HepG2 (cell line): Measurements from ENCODE around the gene TXNRD1. TPM values are rescaled to one million over a fixed set of nuclear protein-coding genes. Genes with fewer than 3 reads are reported as not detected.
A peak's percentile ranks its signal among the peaks of the same experiment; 100 is the strongest.
"Not testable (repeated sequence)": the region's sequence is repeated elsewhere in the genome, so short reads cannot be mapped to it uniquely, and the experiment has no call there.

Experiments used
- ATAC-seq: fragments of 200-7000 bp; cut with Tn5 transposase; 3 replicates; pipeline ENCODE4 v1.9.1; 2020; ENCODE audit warnings: mild to moderate bottlenecking, moderate library complexity
- BruUV-seq: library from RNA; stranded (reverse); fragments of 400-500 nt; replicated peaks from 2 replicates; lab custom pipeline; 2021; lab: Mats Ljungman, UMichigan
- CTCF ChIA-PET: fragments of 300-600 bp; formaldehyde crosslinking; extraction: SDS; loops from one replicate; lab custom pipeline; 2021; ENCODE audit warnings: low total read pairs, inconsistent platforms, low intra/inter-chr PET ratio; lab: Yijun Ruan, JAX
- POLR2A ChIA-PET: fragments of 350-600 bp; sonication (Branson Sonifier 250); formaldehyde crosslinking; loops from one replicate; lab custom pipeline; 2020; ENCODE audit warnings: antibody characterized with exemption, inconsistent platforms; lab: Yijun Ruan, JAX
- DNase-seq: peaks from one replicate; pipeline ENCODE4 v3.0.0-alpha.2; 2015; ENCODE audit warnings: low spot score
- FAIRE-seq: peaks from 3 replicates; lab custom pipeline; 2011; peaks lifted over from hg19 to GRCh38; lab: Jason Lieb, UNC
- H2AFZ ChIP-seq: one replicate; pipeline ENCODE4 v1.6.1; 2011; ENCODE audit warnings: low read length, inconsistent platforms
- H3K27ac ChIP-seq: fragments of 300-600 bp; 3 replicates; pipeline ENCODE4 v1.8.0; 2011; ENCODE audit warnings: mixed run types, mild to moderate bottlenecking, mixed read lengths, low read length, inconsistent platforms; ENCODE audit not compliant: insufficient read depth; ENCODE audit errors: extremely low read length
- H3K27me3 ChIP-seq, 2 experiments: fragments of 200-600 bp in 1 of 2; 2 replicates in 1 of 2; 3 replicates in 1 of 2; pipeline versions ENCODE4 v1.6.0 to v1.8.0; 2011; ENCODE audit warnings: low read length in 2 of 2, mild to moderate bottlenecking in 2 of 2, moderate library complexity in 2 of 2, inconsistent platforms in 1 of 2; ENCODE audit not compliant: insufficient read depth in 2 of 2, control insufficient read depth in 1 of 2
- H3K36me3 ChIP-seq, 2 experiments: fragments of 200-600 bp in 1 of 2; replicated peaks in 1 of 2; 2 replicates in 1 of 2; 3 replicates in 1 of 2; pipeline versions ENCODE4 v1.5.1 to v1.8.0; 2011; ENCODE audit warnings: low read length in 2 of 2, inconsistent platforms in 1 of 2; ENCODE audit not compliant: insufficient read depth in 2 of 2, control insufficient read depth in 1 of 2
- H3K4me1 ChIP-seq: 2 replicates; pipeline ENCODE4 v1.5.1; 2012; ENCODE audit warnings: low read length, inconsistent platforms; ENCODE audit not compliant: insufficient read depth
- H3K4me2 ChIP-seq: 2 replicates; pipeline ENCODE4 v1.6.0; 2011; ENCODE audit warnings: low read depth, low read length, inconsistent platforms
- H3K4me3 ChIP-seq, 3 experiments: fragments of 200-600 bp in 1 of 3; sonication (generic), shearing (Covaris generic) in 1 of 3; replicated peaks in 1 of 3; 2 replicates each; pipeline ENCODE4 v1.5.1; 2011 to 2016; ENCODE audit warnings: low read length in 3 of 3, inconsistent platforms in 2 of 3, low read depth in 2 of 3, mild to moderate bottlenecking in 2 of 3, control low read depth in 1 of 3, mixed read lengths in 1 of 3; ENCODE audit not compliant: insufficient read depth in 1 of 3
- H3K79me2 ChIP-seq: one replicate; pipeline ENCODE4 v1.6.1; 2011; ENCODE audit warnings: low read length, inconsistent platforms; ENCODE audit not compliant: insufficient read depth
- H3K9ac ChIP-seq: 2 replicates; pipeline ENCODE4 v1.6.0; 2011; ENCODE audit warnings: mild to moderate bottlenecking, low read depth, low read length, inconsistent platforms; ENCODE audit not compliant: insufficient read depth
- H3K9me3 ChIP-seq: 2 replicates; pipeline ENCODE4 v1.5.1; 2012; ENCODE audit warnings: mild to moderate bottlenecking, low read length
- H4K20me1 ChIP-seq: 2 replicates; pipeline ENCODE4 v1.6.0; 2011; ENCODE audit warnings: inconsistent platforms, mild to moderate bottlenecking, low read length, moderate library complexity; ENCODE audit not compliant: insufficient read depth
- ATF7-NPFF ChIP-seq: sonication (generic); formaldehyde crosslinking; IDR thresholded peaks from 2 replicates; pipeline ENCODE4 v1.8.1; 2023; ENCODE audit warnings: mild to moderate bottlenecking, low read depth, missing genetic modification reagents, moderate library complexity
- EEA1 ChIP-seq: sonication (generic); formaldehyde crosslinking; IDR thresholded peaks from 2 replicates; pipeline ENCODE4 v1.5.1; 2020; ENCODE audit warnings: mild to moderate bottlenecking, missing genetic modification reagents, borderline replicate concordance
- HOXD1 ChIP-seq: sonication (generic); formaldehyde crosslinking; IDR thresholded peaks from 2 replicates; pipeline ENCODE4 v1.5.0; 2020; ENCODE audit warnings: missing genetic modification reagents
- NFKBIZ ChIP-seq: IDR thresholded peaks from 2 replicates; pipeline ENCODE4 v1.6.1; 2018; ENCODE audit warnings: missing genetic modification reagents, missing compliant biosample characterization
- PHF5A ChIP-seq: IDR thresholded peaks from one replicate; pipeline ENCODE4 v1.6.1; 2018; ENCODE audit warnings: low read depth, missing genetic modification reagents; ENCODE audit not compliant: unreplicated experiment
- SATB2 ChIP-seq: sonication (generic); formaldehyde crosslinking; IDR thresholded peaks from 2 replicates; pipeline ENCODE4 v1.5.0; 2020; ENCODE audit warnings: missing genetic modification reagents
- SIN3B ChIP-seq: fragments of 150-350 bp; IDR thresholded peaks from 2 replicates; pipeline ENCODE4 v1.6.1; 2014; ENCODE audit warnings: low read length
- XBP1 ChIP-seq: sonication (generic); formaldehyde crosslinking; IDR thresholded peaks from 2 replicates; pipeline ENCODE4 v1.5.0; 2020; ENCODE audit warnings: missing genetic modification reagents
- ZNF230 ChIP-seq: sonication (generic); formaldehyde crosslinking; IDR thresholded peaks from 2 replicates; pipeline ENCODE4 v1.4.0; 2020; ENCODE audit warnings: mild to moderate bottlenecking, missing genetic modification reagents
- ZNF317 ChIP-seq: sonication (generic); formaldehyde crosslinking; IDR thresholded peaks from 2 replicates; pipeline ENCODE4 v1.5.0; 2020; ENCODE audit warnings: mild to moderate bottlenecking, missing genetic modification reagents
- ZNF335 ChIP-seq: sonication (generic); formaldehyde crosslinking; IDR thresholded peaks from 2 replicates; pipeline ENCODE4 v1.4.0; 2020; ENCODE audit warnings: missing genetic modification reagents
- ZNF629 ChIP-seq: sonication (generic); formaldehyde crosslinking; conservative IDR thresholded peaks from 2 replicates; pipeline ENCODE4 v1.5.0; 2020; ENCODE audit warnings: missing genetic modification reagents
- ZNF672 ChIP-seq: sonication (generic); formaldehyde crosslinking; IDR thresholded peaks from 2 replicates; pipeline ENCODE4 v1.8.1; 2022; ENCODE audit warnings: missing genetic modification reagents
- WGBS: methylation state at CpG from one replicate; pipeline ENCODE4 v1.1.6; 2017; ENCODE audit warnings: low lambda C conversion rate; 5-methylcytosine and 5-hydroxymethylcytosine counted together
- in situ Hi-C: cut with HindIII; loops from 2 replicates; pipeline ENCODE4 v1.10.0; 2017; ENCODE audit warnings: low pct_unique_long_range_greater_than_20kb; ENCODE audit not compliant: extremely low pct_ligation_motif_present
- intact Hi-C: fragments of 100-400 bp; cut with micrococcal nuclease; formaldehyde crosslinking; loops from one replicate; pipeline ENCODE4 v1.10.0; 2022; ENCODE audit not compliant: unreplicated experiment
- polyA plus RNA-seq, 8 experiments: library from polyadenylated mRNA; depleted of rRNA in 3 of 8; stranded (reverse) in 7 of 8; unstranded in 1 of 8; fragments of >200 nt; fragmentation: Illumina TruSeq in 4 of 8; extraction: Trizol in 4 of 8; gene quantifications; 2 replicates each; pipeline versions ENCODE4 v1.2.1 to v1.2.3, GENCODE V29; 2011 to 2016; ENCODE audit warnings: low read depth in 4 of 8, missing spikeins in 1 of 8, mixed read lengths in 1 of 8; ENCODE audit not compliant: insufficient read depth in 1 of 8
- total RNA-seq, 5 experiments: library from RNA; depleted of rRNA; stranded (reverse); fragments of >200 nt; fragmentation: Illumina TruSeq; extraction: Trizol; gene quantifications; 2 replicates each; pipeline ENCODE4 v1.2.3, GENCODE V29; 2016; ENCODE audit warnings: low read depth in 1 of 5

The TXNRD1 gene
- total and polyA plus RNA-seq, 2 of the 13 experiments (the other 11 are each of a cell fraction or from before 2014, with no cell fraction given): 54.0 to 190 TPM

DNA sequence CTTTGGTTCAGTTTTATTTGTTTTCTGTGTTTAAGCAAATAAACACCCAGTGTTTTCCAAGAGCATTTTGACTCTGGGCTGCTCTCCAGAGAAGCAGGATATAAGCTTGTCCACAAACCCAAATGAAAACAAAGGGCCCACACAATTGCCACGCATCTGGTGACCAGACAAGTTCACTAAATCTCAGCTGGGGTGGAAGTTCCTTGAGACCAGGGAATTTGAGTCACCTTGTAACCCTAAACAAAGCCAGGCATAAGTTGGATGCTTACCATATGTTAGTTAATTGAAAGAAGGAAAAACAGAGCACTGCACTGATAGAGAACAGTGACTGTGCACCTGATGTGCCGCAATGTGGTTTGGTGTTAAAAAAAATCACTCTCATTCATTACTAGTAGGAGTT, 1.6 kb upstream of the TXNRD1 start:
- ChIA-PET POLR2A (no interaction called here), CTCF (no interaction called here)
- Histone ChIP-seq H3K4me1 (peaks cover 1% of the 10 kb centered on the region), H3K9me3 (no peaks in the 10 kb centered on the region), H3K4me3 (no peak overlapping the region), H4K20me1 (no peaks in the 10 kb centered on the region), H3K9ac (no peak overlapping the region), H3K36me3 (no peaks in the 10 kb centered on the region), H3K27me3 (no peaks in the 10 kb centered on the region), H2AFZ (no peak overlapping the region), H3K27ac (no peak overlapping the region), H3K79me2 (no peaks in the 10 kb centered on the region), H3K4me2 (peak overlapping the region; percentile 27; the same call in 1 of the 2 replicates)
- TF ChIP-seq ZNF230 (CRISPR knock-in tag) (no peak), ZNF317 (CRISPR knock-in tag) (no peak), ATF7-NPFF (CRISPR knock-in tag) (no peak), ZNF672 (CRISPR knock-in tag) (no peak), PHF5A (CRISPR knock-in tag) (no peak), EEA1 (CRISPR knock-in tag) (no peak)
- intact Hi-C loops: no loop called here
- WGBS: 38% methylated on average over 2 of the region's 2 CpGs
- no peak for FAIRE-seq
- BruUV-seq: no TSS peak
- no peak for ATAC-seq
- DNase-seq: no peak
- in situ Hi-C loops: loop anchor here (10.0 kb wide), 1 partner anchor 71 kb away; no protein-coding TSS in a partner anchor

DNA sequence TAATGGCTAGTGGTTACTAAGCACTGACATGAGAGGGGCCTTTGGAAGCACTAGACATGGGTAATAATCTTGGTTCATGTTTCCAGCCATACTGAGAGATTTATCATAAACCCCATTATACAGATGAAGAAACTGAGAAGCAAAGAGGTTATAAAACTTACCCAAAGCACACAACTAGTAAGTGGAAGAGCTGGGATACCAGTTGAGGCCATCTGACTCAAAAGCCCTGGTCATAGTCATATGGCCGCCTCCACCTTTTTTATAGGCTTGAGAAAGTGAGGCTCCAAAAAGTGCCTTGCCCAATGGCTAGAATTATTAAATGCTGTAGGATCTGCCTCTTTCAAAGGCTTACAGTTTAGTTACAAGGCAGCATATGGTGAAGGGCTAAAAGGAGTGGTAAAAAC, 944 bp downstream of the TXNRD1 start:
- Histone ChIP-seq H3K79me2 (no peaks in the 10 kb centered on the region), H2AFZ (no peak overlapping the region), H3K9ac (no peak overlapping the region), H4K20me1 (no peaks in the 10 kb centered on the region), H3K36me3 (no peaks in the 10 kb centered on the region), H3K4me2 (no peak overlapping the region), H3K27me3 (no peaks in the 10 kb centered on the region), H3K9me3 (no peaks in the 10 kb centered on the region), H3K4me3 (no peak overlapping the region), H3K27ac (no peak overlapping the region), H3K4me1 (peaks cover 19% of the 10 kb centered on the region)
- CTCF ChIA-PET: no interaction called here
- POLR2A ChIA-PET: no interaction called here
- 88% methylated on average over 1 of the region's 1 CpG for WGBS
- no TSS peak for BruUV-seq
- DNase-seq: no peak
- intact Hi-C loops: loop anchor here (5.0 kb wide), 1 partner anchor 71 kb away; no protein-coding TSS in a partner anchor
- ATAC-seq: no peak
- TF ChIP-seq ZNF629 (CRISPR knock-in tag) (0 out of 2 replicates have a peak, but pooled peaks have one; percentile 19), SIN3B (no peak), XBP1 (CRISPR knock-in tag) (no peak), ZNF335 (CRISPR knock-in tag) (no peak), NFKBIZ (CRISPR knock-in tag) (no peak), HOXD1 (CRISPR knock-in tag) (no peak), SATB2 (no peak)
- FAIRE-seq: no peak
- in situ Hi-C loops: loop anchor here (10.0 kb wide), 1 partner anchor 68 kb away; no protein-coding TSS in a partner anchor

DNA sequence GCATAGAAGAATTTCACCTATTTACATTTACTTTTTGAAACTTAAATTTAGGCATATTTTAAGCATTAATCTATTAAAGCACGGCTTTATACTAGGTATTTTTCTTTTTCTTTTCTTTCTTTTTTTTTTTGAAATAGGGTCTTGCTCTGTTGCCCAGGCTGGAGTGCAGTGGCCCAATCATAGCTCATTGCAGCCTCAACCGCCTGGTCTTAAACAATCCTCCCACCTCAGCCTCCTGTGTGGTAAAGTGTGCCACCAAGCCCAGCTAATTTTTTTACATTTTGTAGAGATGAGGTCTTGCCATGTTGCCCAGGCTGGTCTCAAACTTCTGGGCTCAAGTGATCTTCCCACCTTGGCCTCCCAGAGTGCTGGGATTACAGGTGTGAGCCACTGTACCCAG, 2.9 kb downstream of the TXNRD1 start:
- H3K4me2 ChIP-seq, H3K9me3 ChIP-seq, H3K27ac ChIP-seq, CTCF ChIA-PET, H2AFZ ChIP-seq, H3K79me2 ChIP-seq, H3K9ac ChIP-seq, H4K20me1 ChIP-seq, H3K36me3 ChIP-seq, ATAC-seq, DNase-seq, FAIRE-seq, BruUV-seq, H3K27me3 ChIP-seq, H3K4me3 ChIP-seq: not testable (repeated sequence)
- whole genome bisulfite sequencing: 96% methylated on average over 2 of the region's 2 CpGs
- POLR2A ChIA-PET: interaction anchor here (0.9 kb wide), 1 partner anchor 69 kb away, joined by 4 read pairs; no protein-coding TSS in a partner anchor
- in situ Hi-C loops (loop anchor here (10.0 kb wide), 1 partner anchor 66 kb away; no protein-coding TSS in a partner anchor), intact Hi-C loops (loop anchor here (5.0 kb wide), 1 partner anchor 69 kb away; no protein-coding TSS in a partner anchor)
- peaks cover 19% of the 10 kb centered on the region for H3K4me1 ChIP-seq
